Activated CD4-positive, alpha-beta T cell treated with anti-CD3 and anti-CD28 coated beads, Interleukin-2, amount 50 U/mL, for 4 hours (primary cell): ENCODE data around the gene ZMIZ1.

Source experiments
- DNase-seq, 2 experiments: peaks; one replicate each; pipeline ENCODE4 v3.0.0-alpha.2; 2020

Gene ZMIZ1

DNA sequence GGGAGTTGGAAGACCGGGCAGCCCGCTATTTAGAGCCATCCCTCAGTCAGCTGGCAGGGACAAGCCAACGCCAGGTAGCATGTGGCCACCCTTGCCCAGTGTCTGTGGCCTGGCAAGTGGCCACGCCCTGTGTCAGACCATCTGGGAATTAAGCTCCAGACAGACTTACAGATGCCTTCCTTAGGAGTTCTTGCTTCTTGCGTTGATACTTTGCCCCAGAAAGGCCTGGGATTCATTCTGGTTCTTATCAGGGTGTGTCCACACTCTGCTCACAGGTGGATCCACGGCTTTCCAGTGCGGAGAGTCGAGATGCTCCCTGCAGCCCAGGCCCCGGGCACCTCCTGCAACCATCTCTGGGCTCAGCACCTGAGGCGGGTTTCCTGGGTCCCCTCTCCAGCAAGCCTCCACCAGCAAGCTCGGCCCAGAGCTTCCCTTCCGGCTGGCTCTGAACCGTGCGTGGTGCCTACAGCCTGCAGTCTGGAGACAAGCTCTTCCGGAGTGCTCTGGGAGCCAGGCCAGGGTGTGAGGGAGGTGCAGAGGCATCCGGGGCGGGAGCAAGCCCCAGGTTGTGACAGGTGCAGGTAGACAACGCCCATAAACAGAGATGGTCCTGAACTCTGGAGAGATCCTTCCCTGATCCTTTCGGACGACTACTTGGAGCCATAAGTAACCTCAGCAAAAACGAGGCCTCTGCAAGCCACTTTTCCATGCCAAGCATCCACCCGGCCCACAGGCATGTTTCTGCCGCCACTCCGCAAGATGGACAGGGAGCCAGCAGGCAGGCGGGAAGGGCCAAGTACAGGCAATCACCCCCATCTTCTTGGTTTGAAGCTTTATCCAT lies 246.2 kb downstream of the ZMIZ1 start:
- no peak for DNase-seq

DNA sequence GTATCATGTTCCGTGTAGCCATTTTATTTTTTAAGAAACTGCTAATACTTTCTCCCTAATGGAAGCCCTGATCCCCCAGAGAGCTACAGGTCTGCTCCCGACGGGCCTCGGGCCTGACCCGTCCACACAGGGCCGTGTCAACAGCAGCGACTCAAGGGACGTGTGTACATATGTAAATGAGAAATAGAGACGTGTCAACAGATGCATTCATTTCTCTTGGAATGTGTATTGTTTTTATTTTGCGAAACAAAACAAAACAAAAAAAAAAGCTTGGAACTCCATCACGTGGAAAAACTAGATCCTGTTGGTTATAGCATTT lies 246.8 kb downstream of the ZMIZ1 start:
- no peak for DNase-seq

DNA sequence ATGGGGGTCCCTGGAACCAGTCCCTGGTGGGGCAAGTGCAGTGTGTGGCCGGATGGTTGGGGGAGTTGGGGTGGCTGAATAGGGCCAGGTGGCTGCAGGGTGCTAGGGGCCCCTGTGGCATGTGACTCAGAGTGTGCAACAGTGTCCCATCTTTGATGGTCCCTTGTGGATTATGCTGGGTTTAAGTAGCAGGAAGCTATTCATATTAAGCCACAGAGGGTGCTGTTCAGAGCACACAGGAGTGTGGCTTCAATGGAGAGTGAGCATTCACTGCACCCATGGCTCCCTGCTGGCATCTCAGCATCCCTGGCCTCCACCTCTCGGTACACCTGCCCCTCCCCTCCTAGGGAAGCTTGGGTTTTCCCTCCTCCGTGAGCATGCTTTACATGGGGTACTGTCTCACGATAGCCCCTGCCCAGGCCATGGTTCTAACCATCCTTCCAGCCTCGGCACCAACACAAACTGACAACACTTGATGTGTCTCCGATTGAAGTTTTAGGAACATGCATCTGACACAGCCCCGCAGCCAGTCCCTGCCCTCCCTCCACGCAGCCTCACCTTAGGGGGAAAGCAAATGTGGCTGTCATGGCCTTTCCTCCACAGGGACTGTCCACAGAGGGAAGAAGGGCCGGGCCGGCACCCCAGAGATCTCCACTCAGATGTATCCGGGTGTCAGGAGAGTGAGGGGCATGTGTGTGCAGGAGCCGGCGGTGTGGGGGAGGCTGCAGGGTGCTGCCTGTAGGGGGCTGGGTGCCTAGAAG lies 248.1 kb downstream of the ZMIZ1 start:
- no peak for DNase-seq

DNA sequence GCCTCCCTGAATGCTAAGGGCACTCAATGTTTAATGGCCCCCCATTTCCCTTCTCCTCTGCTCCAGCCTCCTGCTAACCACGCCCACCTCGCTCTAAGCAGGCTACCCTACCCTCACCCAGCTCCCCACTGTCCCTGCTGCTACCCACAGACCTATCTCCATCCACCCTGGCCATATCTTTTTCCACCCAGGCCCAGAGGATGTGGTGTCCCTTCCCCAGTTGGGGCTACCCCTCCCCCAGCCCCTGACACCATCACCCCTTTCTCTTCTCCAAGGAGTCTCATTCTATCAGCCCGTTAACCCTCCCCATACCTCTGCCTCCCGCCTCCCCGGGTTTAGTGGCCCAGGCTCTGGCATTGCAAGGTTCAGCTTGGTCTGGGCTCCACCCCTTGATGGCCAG lies 249.6 kb downstream of the ZMIZ1 start:
- no peak for DNase-seq

DNA sequence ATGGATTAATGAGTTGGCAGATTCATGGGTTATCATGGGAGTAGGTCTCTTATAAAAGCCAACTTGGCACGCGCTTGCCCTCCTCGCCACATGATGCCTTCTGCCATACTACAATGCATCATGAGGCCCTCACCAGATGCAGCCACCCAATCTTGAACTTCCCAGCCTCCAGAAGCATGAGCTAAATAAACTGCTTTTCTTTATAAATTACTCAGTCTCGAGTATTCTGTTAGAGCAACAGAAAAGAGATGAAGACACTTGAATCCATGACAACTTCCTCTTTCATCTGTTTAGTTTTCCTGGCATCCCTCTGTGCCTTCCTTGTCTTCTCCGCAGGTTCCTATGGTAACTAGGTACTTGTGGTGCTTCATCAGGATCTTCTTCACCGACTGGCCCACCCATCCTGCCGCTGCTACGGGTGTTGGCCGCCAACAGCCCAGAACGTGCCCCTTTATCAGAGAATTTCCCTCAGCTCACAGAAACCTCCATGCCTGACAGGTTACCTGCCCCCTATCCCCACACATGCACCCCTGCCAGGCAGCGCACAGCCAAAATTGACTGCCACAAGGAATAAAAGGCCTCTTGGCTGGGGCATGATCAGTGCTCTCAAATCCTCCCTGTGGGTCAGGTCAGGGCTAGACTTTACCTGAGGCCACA lies 250.5 kb downstream of the ZMIZ1 start:
- no peak for DNase-seq

DNA sequence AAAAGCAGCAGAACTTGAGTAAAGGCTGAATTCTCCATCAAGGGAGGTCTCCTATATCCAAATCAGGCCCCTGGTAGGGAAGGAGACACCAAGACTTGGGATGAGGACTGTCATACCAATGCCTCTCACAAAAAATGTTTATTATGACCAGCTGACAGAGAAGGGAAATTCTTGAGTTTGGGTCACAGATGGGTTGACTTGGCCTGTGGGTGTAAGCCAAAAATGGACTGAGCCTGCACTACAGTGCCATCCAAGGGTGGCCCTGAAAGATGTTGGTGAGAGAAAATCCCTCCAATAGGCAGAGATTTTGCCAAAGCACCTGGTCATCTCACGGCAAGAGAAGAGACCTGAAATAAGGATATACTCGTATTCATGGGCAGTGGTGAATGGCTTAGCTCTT lies 251.6 kb downstream of the ZMIZ1 start:
- no peak for DNase-seq

DNA sequence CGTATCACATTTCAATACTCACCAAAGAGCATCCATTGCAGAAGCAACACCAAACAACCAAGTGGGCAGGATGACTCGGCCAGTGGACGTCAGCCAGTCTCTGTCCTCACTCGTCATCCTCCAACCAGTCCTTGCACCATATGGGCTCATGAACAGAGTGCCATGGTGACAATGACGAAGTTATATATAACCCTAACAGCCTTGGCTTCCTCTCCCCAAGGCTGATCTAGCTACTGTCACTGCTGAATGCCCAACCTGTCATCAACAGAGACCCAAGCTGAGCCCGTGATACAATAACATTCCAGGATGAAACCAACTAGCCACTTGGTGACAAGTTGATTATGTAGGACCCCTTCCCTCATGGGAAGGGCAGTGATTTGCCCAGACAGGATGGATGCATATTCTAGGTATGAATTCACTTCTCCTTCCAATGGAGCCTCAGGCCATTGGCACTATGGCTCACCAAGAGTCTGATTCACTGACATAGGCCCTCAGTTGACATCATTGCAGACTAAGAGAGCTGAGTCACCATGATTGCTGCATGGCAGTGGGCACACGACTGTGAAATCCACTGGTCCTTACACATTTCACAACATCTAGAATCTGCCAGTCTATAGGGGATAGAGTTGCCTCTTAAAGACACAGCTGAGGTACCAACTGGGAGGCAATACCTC lies 252.2 kb downstream of the ZMIZ1 start:
- peak in 1 of 2 experiments; percentile 21 for DNase-seq

DNA sequence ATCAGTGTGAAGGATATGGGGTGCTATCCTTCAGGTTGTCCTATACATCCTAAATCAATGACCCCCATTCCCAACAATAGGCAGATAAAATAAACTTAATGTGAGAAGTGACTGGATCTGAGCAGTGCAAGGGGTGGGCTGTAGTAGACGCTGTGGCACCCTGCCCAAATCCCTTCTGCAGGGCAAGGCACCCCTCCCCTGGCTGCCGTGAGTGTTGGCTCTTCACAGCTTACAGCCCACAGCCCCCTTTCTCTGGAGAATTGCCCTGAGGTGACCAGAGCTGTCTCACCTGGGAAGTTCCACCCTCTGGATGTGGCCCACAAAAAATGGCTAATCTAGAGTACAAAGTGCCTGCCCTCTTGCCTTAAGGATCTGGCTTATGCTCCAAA lies 252.7 kb downstream of the ZMIZ1 start:
- no peak for DNase-seq

DNA sequence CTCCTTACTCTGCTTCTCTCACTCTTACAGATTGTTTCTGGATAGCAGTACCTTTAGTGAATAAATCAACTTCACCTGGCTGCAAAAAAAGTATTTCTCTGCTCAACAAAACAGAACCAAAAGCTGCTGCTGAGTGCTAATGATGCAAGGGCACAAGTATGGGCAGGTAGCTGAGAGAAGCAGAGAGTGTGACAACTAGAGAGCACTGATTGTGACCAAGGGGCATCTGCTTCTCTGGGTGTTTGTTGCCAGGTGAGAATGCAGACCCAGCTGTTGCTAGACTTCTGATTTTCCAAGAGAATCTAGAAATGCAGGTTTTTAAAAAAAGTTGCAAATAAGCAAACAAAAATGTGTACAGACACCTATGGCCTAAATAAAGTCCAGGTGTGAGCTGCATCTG lies 253.2 kb downstream of the ZMIZ1 start:
- DNase-seq = no peak

DNA sequence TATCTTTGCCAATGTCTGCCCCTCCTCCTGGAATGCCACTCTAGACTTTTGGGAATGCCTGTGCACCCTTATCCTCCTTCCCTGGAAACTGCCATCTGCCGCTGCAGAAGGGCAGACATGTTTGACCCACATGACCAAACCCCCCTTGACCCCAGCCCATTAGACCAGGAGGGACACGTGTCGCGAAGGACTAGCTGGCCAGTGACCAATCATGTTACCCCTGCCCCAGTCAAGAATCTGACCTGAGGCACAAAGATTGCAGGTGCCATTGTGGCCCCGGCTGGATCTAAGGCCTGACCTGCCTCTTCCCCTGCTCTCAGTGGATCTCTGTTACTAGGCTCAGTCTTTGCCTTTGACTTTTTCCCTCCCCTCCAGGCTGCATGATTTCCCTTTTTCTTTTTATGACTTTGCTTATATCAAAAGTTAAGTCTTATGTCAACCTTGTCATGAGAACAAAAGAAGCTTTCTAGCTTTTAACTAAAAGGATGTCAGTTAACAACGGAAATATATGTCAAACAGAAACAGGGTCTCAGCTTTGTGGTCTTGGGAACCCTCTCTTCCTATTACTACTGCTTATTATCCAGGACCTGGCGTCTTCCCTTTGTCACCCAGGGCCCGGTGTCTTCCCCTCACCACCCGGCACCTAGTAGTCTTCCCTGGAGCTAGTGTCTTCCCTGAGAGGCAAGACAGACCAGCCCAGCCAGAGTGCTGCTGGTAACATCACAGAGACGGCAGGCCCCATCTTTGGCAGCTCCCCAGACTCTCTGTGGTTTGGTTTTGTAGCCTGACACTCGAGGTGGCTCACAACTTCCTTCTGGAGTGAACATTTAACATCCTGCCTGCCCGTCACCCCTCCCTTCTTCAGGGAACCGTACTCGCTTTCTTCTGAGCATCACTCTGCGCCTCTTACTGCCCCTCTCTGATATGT lies 254.1 kb downstream of the ZMIZ1 start:
- DNase-seq = peak; percentile 71 to 72

DNA sequence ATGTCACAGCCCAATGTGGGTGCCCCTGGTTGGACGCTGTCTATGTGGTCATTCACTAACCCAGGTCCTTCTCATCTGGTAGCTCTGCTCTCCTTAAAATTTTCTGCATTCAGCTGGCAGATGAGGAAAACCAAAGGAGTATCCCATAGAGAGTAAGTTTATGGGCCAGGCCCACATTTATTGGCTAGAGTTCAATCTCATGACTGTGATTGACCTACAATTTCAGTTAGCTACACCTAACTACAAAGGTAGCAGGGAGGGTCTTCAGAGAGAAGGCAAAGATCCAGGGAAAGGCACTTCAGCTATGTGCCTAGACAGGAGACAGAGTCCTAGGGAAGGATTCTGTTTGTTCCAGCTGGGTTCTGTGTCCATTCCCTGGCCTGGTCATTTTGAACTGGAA lies 254.8 kb downstream of the ZMIZ1 start:
- no peak for DNase-seq

DNA sequence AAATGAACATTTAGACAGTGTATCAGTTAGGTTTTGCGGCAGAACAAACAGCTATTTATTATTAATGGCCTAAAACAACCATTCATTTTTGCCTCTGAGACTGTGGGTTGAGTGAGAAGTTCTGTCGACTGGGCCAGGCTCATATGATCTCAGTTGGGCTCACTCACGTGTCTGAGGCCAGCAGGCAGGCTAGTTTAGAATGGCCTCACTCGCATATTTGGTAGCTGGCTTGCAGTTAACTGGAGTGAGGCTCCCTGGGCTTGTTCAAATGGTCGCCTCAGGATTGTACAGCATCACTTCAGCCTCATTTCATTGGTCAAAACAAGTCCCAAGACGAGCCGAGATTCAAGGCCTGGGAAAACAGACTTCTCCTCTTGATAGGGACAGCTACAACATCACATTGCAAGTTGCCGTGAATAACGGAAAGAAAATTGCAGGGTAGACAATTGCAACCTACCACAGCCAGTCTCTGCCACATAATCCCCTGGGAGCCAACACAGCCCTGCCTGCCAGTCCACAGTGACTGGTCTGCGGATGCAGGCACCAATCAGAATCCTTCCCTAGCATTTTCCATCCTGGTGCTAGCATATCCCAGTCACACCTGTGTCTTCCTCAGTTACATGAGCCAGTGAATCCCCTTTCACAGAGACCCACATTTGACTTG lies 255.4 kb downstream of the ZMIZ1 start:
- DNase-seq = no peak

DNA sequence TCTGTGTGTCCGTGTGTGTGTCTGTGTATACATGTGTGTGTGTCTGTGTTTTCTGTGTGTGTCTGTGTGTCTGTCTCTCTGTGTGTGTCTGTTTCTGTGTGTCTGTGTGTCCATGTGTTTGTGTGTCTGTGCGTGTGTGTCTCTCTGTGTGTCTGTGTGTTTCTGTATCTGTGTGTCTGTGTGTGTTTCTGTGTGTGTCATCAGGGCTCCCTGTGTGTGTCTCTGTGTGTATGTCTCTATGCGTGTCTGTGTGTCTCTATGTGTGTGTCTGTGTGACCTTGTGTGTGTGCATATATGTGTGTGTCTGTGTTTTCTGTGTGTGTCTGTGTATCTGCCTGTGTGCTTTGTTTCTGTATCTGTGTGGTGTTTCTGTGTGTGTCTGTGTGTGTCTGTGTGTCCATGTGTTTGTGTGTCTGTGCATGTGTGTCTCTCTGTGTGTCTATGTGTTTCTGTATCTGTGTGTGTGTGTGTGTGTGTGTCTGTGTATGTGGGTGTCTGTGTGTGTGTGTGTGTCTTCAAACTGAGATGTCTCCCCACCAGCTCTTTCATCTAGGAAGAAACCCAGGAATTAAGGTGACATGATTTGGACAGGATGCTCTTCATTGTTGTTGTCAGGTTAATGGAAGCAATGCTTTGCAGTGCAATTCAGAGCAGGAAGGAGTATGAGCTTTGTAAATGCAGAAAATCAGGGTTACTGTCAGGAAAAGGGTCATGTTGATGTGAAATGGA lies 257.8 kb downstream of the ZMIZ1 start:
- no peak for DNase-seq

DNA sequence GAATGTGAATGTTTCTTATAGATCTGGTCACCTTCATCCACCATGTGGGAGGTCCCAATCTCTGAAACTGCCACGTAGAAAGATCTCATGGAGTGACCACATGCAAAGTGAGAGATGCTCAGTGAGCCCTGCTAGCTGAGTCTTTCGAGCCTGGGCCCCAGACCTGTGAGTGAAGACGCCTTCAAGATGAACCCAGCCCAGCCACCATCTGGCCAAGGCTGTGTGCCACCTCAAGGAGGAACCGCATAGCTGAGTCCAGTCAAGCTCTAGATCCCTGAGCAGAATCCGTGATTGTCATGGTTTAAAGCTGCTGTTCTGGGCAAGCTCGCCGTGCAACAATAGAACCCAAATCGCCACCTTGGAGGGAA lies 258.3 kb downstream of the ZMIZ1 start:
- DNase-seq = no peak

DNA sequence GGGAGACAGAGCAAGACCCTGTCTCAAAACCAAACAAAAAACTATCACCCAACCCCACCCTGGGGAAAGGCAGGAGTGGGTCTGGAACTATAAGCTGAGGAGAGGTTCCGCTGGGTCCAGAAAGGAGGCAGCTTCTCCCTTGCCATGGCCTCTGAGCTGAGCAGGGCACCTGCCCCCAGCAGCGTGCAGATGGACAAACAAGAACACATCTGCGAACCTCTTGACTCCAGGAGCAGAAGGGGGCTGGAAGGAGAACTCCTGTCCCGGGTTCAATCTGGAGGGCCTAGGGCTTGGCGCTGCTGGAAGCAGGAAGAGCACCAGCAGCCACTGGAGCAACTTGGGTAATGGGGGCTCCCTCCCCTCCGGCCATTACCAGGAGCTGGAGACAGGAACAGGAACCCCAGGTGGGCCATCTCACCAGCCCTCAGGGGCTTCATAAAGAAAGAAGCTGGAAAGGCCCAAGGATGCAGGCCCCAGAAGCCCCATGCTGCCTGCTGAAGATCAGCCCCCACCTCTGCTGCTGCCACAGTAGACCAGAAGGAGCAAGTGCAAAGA lies 259.5 kb downstream of the ZMIZ1 start:
- DNase-seq = no peak

DNA sequence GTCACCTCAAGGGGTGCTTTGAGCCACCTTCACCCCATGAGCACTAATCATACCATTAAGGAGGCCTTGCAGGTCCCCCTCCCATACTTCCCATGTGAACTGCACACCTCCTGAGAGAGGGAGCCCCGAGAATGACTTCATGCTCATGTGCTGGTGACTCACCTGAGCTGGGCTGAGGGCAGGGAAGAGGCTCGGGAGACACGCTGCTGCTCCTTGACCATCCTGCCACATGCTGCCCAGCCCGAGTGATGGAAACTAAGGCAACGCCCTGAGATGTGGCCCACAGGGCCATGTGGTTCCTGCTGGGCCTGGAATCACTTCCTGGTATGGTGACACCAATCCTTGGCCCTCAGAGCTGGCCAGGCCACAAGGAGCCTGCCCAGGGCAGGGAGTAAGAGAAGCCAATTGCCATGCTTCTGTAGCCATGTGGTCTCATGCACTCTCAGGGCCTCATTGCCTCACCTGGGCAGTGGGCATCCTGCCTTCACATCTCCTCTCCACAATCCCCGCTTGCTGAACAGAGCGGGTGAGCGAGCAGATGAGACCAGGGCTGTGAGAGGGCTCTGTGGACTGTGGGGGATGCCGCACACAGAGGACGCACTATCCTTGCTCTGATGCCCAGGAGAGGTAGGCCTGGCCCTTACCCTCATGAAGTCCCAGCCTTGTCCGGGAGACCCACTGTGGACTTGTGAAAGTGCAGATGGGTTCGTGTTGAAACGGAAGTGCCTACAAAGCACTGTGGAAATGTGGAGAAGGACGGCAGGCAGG lies 260.2 kb downstream of the ZMIZ1 start:
- no peak for DNase-seq

DNA sequence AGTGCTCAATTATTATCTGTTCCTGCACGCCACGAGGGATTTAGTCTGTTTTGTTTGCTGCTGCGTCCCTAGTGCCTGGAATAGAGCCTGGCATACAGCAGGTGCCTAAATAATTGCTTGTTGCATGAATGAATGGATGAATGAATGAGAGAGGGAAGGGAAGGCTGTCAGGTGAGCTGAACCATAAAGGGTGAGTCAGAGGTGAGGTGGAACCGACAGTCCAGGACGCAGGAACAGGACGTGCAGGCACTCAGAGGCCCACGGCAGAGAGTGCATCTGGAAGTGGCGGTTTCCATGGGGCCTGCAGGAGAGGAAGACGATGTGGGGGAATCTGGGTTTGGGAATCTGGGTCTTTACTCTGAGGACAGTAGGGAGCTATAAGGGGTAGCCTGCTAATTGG lies 260.8 kb downstream of the ZMIZ1 start:
- DNase-seq = no peak

DNA sequence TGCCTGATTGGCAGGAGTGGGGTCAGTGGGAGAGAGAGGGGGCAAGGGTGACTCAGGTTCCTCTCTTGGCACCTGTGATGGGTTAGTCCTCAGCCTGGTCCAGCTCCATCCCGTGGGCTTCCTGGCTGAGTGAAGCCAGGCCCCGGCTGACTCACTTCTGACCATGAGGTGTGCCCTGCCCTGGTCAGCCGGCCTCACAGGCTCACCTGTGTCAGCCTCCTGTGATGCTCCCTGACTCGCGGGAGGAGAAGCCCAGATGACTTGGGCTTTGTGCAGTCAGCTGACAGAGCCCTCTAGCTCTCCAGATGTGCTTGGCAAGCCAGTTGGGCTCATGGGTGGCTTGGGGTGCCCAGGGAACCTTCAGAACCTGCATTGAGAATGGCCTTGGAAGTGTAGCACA lies 262.5 kb downstream of the ZMIZ1 start:
- DNase-seq = no peak

DNA sequence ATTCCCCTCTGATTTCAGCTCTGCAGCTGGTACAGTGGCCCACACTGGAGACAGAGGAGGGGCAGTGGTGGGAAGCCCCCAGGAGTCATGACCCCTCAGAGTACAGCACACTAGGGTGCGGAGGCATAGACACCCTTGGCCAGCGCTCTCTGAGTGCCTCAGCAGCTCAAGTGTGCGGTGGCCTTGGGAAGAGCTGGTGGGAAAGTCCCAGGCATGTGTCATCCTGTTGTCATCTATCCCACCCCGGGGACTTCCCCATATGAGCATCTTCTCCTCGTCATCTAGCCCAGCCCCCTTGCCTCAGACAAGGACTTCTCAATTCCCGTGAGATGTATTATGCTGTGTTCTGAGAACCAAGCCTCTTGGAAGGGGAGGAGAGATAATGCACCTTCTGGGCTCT lies 262.9 kb downstream of the ZMIZ1 start:
- DNase-seq = peak; percentile 75 to 82
